ENCODE results near the gene MAD2L1.

- TF ChIP-seq CTCF (conservative IDR thresholded peaks at IDR 0.05; ENCODE audit: low read length) (no peak), EZH2phosphoT487 (IDR thresholded peaks at IDR 0.05; ENCODE audit: borderline replicate concordance, low read depth, low read length) (no peak)
Observed at GRCh38 chr4:120083152-120083551, 16.5 kb upstream of the MAD2L1 start.

Measured in OCI-LY7 (cell line).